Measurements from ENCODE around the gene TUBGCP6. TPM values are rescaled to one million over a fixed set of nuclear protein-coding genes. Genes with fewer than 3 reads are reported as not detected.
"Not testable (repeated sequence)": the region's sequence is repeated elsewhere in the genome, so short reads cannot be mapped to it uniquely, and the experiment has no call there.

TUBGCP6 gene
- total RNA-seq, 1 experiment from 2014 or later = 40.2 TPM

GRCh38 chr22:50210378-50211139 lies 34.3 kb downstream of the TUBGCP6 start:
- Histone ChIP-seq H3K36me3 (peaks cover 47% of the 10 kb centered on the region), H3K9me3 (replicated peaks) (no peaks in the 10 kb centered on the region), H3K4me1 (no peaks in the 10 kb centered on the region), H3K27me3 (no peaks in the 10 kb centered on the region), H3K27ac (no peak overlapping the region), H3K4me3 (no peak overlapping the region)
- DNase-seq = no peak

GRCh38 chr22:50209893-50210292 lies 34.9 kb downstream of the TUBGCP6 start:
- peak; percentile 73 to 87 for DNase-seq
- Histone ChIP-seq H3K9me3 (replicated peaks) (no peaks in the 10 kb centered on the region), H3K27ac (no peak overlapping the region)

GRCh38 chr22:50208939-50209892 lies 35.6 kb downstream of the TUBGCP6 start:
- Histone ChIP-seq H3K4me3 (no peak overlapping the region), H3K4me1 (no peaks in the 10 kb centered on the region), H3K27ac (no peak overlapping the region), H3K36me3 (peaks cover 36% of the 10 kb centered on the region), H3K27me3 (no peaks in the 10 kb centered on the region), H3K9me3 (replicated peaks) (no peaks in the 10 kb centered on the region)
- no peak for DNase-seq

More at GRCh38 chr22:50209893-50210292, 34.9 kb downstream of the TUBGCP6 start:
- Histone ChIP-seq H3K36me3 (peaks cover 43% of the 10 kb centered on the region), H3K4me3 (no peak overlapping the region), H3K27me3 (no peaks in the 10 kb centered on the region), H3K4me1 (no peaks in the 10 kb centered on the region)

GRCh38 chr22:50208430-50208938 lies 36.3 kb downstream of the TUBGCP6 start:
- H3K27ac ChIP-seq = no peak overlapping the region
- H3K36me3 ChIP-seq = peaks cover 35% of the 10 kb centered on the region
- no peak overlapping the region for H3K4me3 ChIP-seq
- peak in 1 of 2 experiments; percentile 65 for DNase-seq
- H3K27me3 ChIP-seq = no peaks in the 10 kb centered on the region
- no peaks in the 10 kb centered on the region for H3K9me3 ChIP-seq (replicated peaks)
- no peaks in the 10 kb centered on the region for H3K4me1 ChIP-seq

GRCh38 chr22:50207383-50208140 lies 37.3 kb downstream of the TUBGCP6 start:
- no peak overlapping the region for H3K27ac ChIP-seq
- H3K4me1 ChIP-seq = no peaks in the 10 kb centered on the region
- H3K27me3 ChIP-seq = no peaks in the 10 kb centered on the region
- H3K9me3 ChIP-seq (replicated peaks) = no peaks in the 10 kb centered on the region
- DNase-seq = no peak
- peaks cover 35% of the 10 kb centered on the region for H3K36me3 ChIP-seq
- H3K4me3 ChIP-seq = no peak overlapping the region

GRCh38 chr22:50206599-50206998 lies 38.2 kb downstream of the TUBGCP6 start:
- H3K4me3 ChIP-seq = no peak overlapping the region
- no peaks in the 10 kb centered on the region for H3K27me3 ChIP-seq
- no peak overlapping the region for H3K27ac ChIP-seq
- H3K36me3 ChIP-seq = peaks cover 27% of the 10 kb centered on the region
- no peaks in the 10 kb centered on the region for H3K9me3 ChIP-seq (replicated peaks)
- peak; percentile 60 to 67 for DNase-seq
- no peaks in the 10 kb centered on the region for H3K4me1 ChIP-seq

GRCh38 chr22:50205781-50206569 lies 38.8 kb downstream of the TUBGCP6 start:
- Histone ChIP-seq H3K36me3 (peaks cover 21% of the 10 kb centered on the region), H3K27ac (no peak overlapping the region)

GRCh38 chr22:50204998-50205397 lies 39.8 kb downstream of the TUBGCP6 start:
- not testable (repeated sequence) for H3K4me1 ChIP-seq; H3K27me3 ChIP-seq; H3K4me3 ChIP-seq; H3K27ac ChIP-seq; DNase-seq; H3K9me3 ChIP-seq (replicated peaks)
- peaks cover 19% of the 10 kb centered on the region for H3K36me3 ChIP-seq

More at GRCh38 chr22:50205781-50206569, 38.8 kb downstream of the TUBGCP6 start:
- Histone ChIP-seq H3K27me3 (no peaks in the 10 kb centered on the region), H3K9me3 (replicated peaks) (no peaks in the 10 kb centered on the region), H3K4me1 (no peaks in the 10 kb centered on the region), H3K4me3 (no peak overlapping the region)
- no peak for DNase-seq

GRCh38 chr22:50204571-50204970 lies 40.3 kb downstream of the TUBGCP6 start:
- H3K4me1 ChIP-seq = no peaks in the 10 kb centered on the region; the same call in 1 of the 2 replicates
- no peaks in the 10 kb centered on the region for H3K27me3 ChIP-seq
- H3K4me3 ChIP-seq = no peak overlapping the region
- no peak overlapping the region for H3K27ac ChIP-seq
- peaks cover 19% of the 10 kb centered on the region for H3K36me3 ChIP-seq
- no peak for DNase-seq
- H3K9me3 ChIP-seq (replicated peaks) = no peaks in the 10 kb centered on the region

GRCh38 chr22:50203288-50203687 lies 41.5 kb downstream of the TUBGCP6 start:
- peaks cover 19% of the 10 kb centered on the region for H3K36me3 ChIP-seq
- no peak overlapping the region for H3K4me3 ChIP-seq
- H3K9me3 ChIP-seq (replicated peaks) = no peaks in the 10 kb centered on the region
- no peak for DNase-seq
- H3K27me3 ChIP-seq = no peaks in the 10 kb centered on the region
- H3K4me1 ChIP-seq = no peaks in the 10 kb centered on the region; the same call in 1 of the 2 replicates
- no peak overlapping the region for H3K27ac ChIP-seq

- DNase-seq = no peak
- Histone ChIP-seq H3K9me3 (replicated peaks) (no peaks in the 10 kb centered on the region), H3K27me3 (no peaks in the 10 kb centered on the region), H3K36me3 (peaks cover 21% of the 10 kb centered on the region), H3K4me1 (no peaks in the 10 kb centered on the region; the same call in 1 of the 2 replicates), H3K4me3 (peak overlapping the region; percentile 68), H3K27ac (no peak overlapping the region)
Observed at GRCh38 chr22:50202130-50202666, 42.6 kb downstream of the TUBGCP6 start.

GRCh38 chr22:50201191-50202129 lies 43.4 kb downstream of the TUBGCP6 start:
- Histone ChIP-seq H3K4me1 (no peaks in the 10 kb centered on the region; the same call in 1 of the 2 replicates), H3K36me3 (peaks cover 20% of the 10 kb centered on the region), H3K27ac (no peak overlapping the region), H3K27me3 (no peaks in the 10 kb centered on the region), H3K4me3 (peak overlapping the region; percentile 68), H3K9me3 (replicated peaks) (no peaks in the 10 kb centered on the region)
- no peak for DNase-seq

All from SJCRH30 (cell line).